SJSA1 (cell line): ENCODE results near the gene PRPH2. TPM values are rescaled to one million over a fixed set of nuclear protein-coding genes. Genes with fewer than 3 reads are reported as not detected.
A peak's percentile ranks its signal among the peaks of the same experiment; 100 is the strongest.
"Not testable (repeated sequence)": the region's sequence is repeated elsewhere in the genome, so short reads cannot be mapped to it uniquely, and the experiment has no call there.

ENCODE experiments used
- DNase-seq, 2 experiments: peaks; one replicate each; pipeline ENCODE4 v3.0.0-alpha.2; 2015 to 2020; ENCODE audit warnings: low spot score in 2 of 2, low read depth in 1 of 2
- H3K27ac ChIP-seq: fragments of 250-450 bp; sonication (Bioruptor Pico); 2 replicates; pipeline ENCODE4 v1.5.1; 2020; ENCODE audit warnings: mild to moderate bottlenecking, moderate library complexity
- H3K27me3 ChIP-seq: fragments of 250-450 bp; sonication (Bioruptor Pico); replicated peaks from 2 replicates; pipeline ENCODE4 v1.5.1; 2020; ENCODE audit warnings: mild to moderate bottlenecking, moderate library complexity
- H3K36me3 ChIP-seq: fragments of 250-450 bp; sonication (Bioruptor Pico); 2 replicates; pipeline ENCODE4 v1.5.1; 2020; ENCODE audit warnings: mild to moderate bottlenecking
- H3K4me1 ChIP-seq: fragments of 250-450 bp; sonication (Bioruptor Pico); replicated peaks from 2 replicates; pipeline ENCODE4 v1.6.1; 2021; ENCODE audit warnings: mild to moderate bottlenecking
- H3K4me3 ChIP-seq: fragments of 250-450 bp; sonication (Bioruptor Pico); 2 replicates; pipeline ENCODE4 v1.5.1; 2020; ENCODE audit warnings: mild to moderate bottlenecking
- H3K9me3 ChIP-seq: fragments of 250-450 bp; sonication (Bioruptor Pico); replicated peaks from 2 replicates; pipeline ENCODE4 v1.5.1; 2020; ENCODE audit warnings: mild to moderate bottlenecking
- total RNA-seq: library from RNA; depleted of rRNA; stranded (reverse); fragments of >200 nt; shearing (Covaris generic); gene quantifications from 2 replicates; pipeline ENCODE4 v1.2.3, GENCODE V29; 2014

Gene PRPH2
- total RNA-seq, 1 experiment from 2014 or later: not detected

GRCh38 chr6:42726485-42727086 is 4.2 kb upstream of the PRPH2 start:
- peak; percentile 69 to 76 for DNase-seq
- H3K4me3 ChIP-seq: no peak overlapping the region
- no peaks in the 10 kb centered on the region for H3K36me3 ChIP-seq
- H3K9me3 ChIP-seq: no peaks in the 10 kb centered on the region
- no peaks in the 10 kb centered on the region for H3K27me3 ChIP-seq
- H3K27ac ChIP-seq: no peak overlapping the region
- H3K4me1 ChIP-seq: no peaks in the 10 kb centered on the region

GRCh38 chr6:42726026-42726425 is 3.6 kb upstream of the PRPH2 start:
- DNase-seq: no peak
- Histone ChIP-seq H3K36me3 (no peaks in the 10 kb centered on the region), H3K27me3 (no peaks in the 10 kb centered on the region)

GRCh38 chr6:42724825-42725224 is 2.4 kb upstream of the PRPH2 start:
- Histone ChIP-seq H3K36me3 (no peaks in the 10 kb centered on the region), H3K27ac (no peak overlapping the region), H3K4me3 (no peak overlapping the region), H3K4me1 (no peaks in the 10 kb centered on the region), H3K9me3 (no peaks in the 10 kb centered on the region), H3K27me3 (no peaks in the 10 kb centered on the region)
- no peak for DNase-seq

More at GRCh38 chr6:42726026-42726425, 3.6 kb upstream of the PRPH2 start:
- Histone ChIP-seq H3K4me3 (no peak overlapping the region), H3K9me3 (no peaks in the 10 kb centered on the region), H3K4me1 (no peaks in the 10 kb centered on the region), H3K27ac (no peak overlapping the region)

- Histone ChIP-seq H3K9me3 (no peaks in the 10 kb centered on the region), H3K27me3 (no peaks in the 10 kb centered on the region), H3K4me1 (no peaks in the 10 kb centered on the region), H3K4me3 (no peak overlapping the region), H3K36me3 (no peaks in the 10 kb centered on the region), H3K27ac (no peak overlapping the region)
- DNase-seq: no peak
These were observed 1.7 kb downstream of the PRPH2 start for GRCh38 chr6:42720739-42721138.

GRCh38 chr6:42715871-42716270 is 6.5 kb downstream of the PRPH2 start:
- no peak for DNase-seq
- Histone ChIP-seq H3K27ac (no peak overlapping the region), H3K9me3 (peaks cover 9% of the 10 kb centered on the region), H3K4me3 (no peak overlapping the region), H3K36me3 (no peaks in the 10 kb centered on the region), H3K27me3 (no peaks in the 10 kb centered on the region), H3K4me1 (peaks cover 7% of the 10 kb centered on the region)

- DNase-seq: peak in 1 of 2 experiments; percentile 25
- peak overlapping the region; percentile 39; the same call in 1 of the 2 replicates for H3K27ac ChIP-seq
- peaks cover 7% of the 10 kb centered on the region for H3K4me1 ChIP-seq
- H3K36me3 ChIP-seq: no peaks in the 10 kb centered on the region
- peaks cover 9% of the 10 kb centered on the region for H3K9me3 ChIP-seq
- H3K27me3 ChIP-seq: no peaks in the 10 kb centered on the region
- H3K4me3 ChIP-seq: no peak overlapping the region
These were observed 8.2 kb downstream of the PRPH2 start for GRCh38 chr6:42714098-42714761.

GRCh38 chr6:42711930-42712329 is 10.5 kb downstream of the PRPH2 start:
- Histone ChIP-seq H3K36me3 (no peaks in the 10 kb centered on the region), H3K27ac (no peak overlapping the region), H3K9me3 (peaks cover 9% of the 10 kb centered on the region), H3K4me1 (peaks cover 7% of the 10 kb centered on the region), H3K27me3 (no peaks in the 10 kb centered on the region), H3K4me3 (no peak overlapping the region)
- no peak for DNase-seq

GRCh38 chr6:42710316-42710715 is 12.1 kb downstream of the PRPH2 start:
- Histone ChIP-seq H3K4me3 (no peak overlapping the region), H3K27me3 (no peaks in the 10 kb centered on the region), H3K27ac (no peak overlapping the region), H3K9me3 (peaks cover 9% of the 10 kb centered on the region), H3K4me1 (peaks cover 7% of the 10 kb centered on the region), H3K36me3 (no peaks in the 10 kb centered on the region)
- DNase-seq: peak in 1 of 2 experiments; percentile 15

- H3K27ac ChIP-seq: no peak overlapping the region
- no peak for DNase-seq
- H3K36me3 ChIP-seq: no peaks in the 10 kb centered on the region
- no peaks in the 10 kb centered on the region for H3K27me3 ChIP-seq
- H3K4me3 ChIP-seq: no peak overlapping the region
- peaks cover 7% of the 10 kb centered on the region for H3K4me1 ChIP-seq
- H3K9me3 ChIP-seq: peaks cover 9% of the 10 kb centered on the region
These were observed 12.5 kb downstream of the PRPH2 start for GRCh38 chr6:42709871-42710270.

GRCh38 chr6:42708096-42708495 is 14.3 kb downstream of the PRPH2 start:
- no peak for DNase-seq
- Histone ChIP-seq H3K9me3 (peaks cover 9% of the 10 kb centered on the region), H3K36me3 (no peaks in the 10 kb centered on the region), H3K4me3 (no peak overlapping the region), H3K27me3 (no peaks in the 10 kb centered on the region), H3K4me1 (no peaks in the 10 kb centered on the region), H3K27ac (no peak overlapping the region)

- DNase-seq: no peak
- Histone ChIP-seq H3K4me3 (no peak overlapping the region), H3K27ac (no peak overlapping the region), H3K27me3 (no peaks in the 10 kb centered on the region), H3K4me1 (peaks cover 1% of the 10 kb centered on the region), H3K9me3 (peaks cover 9% of the 10 kb centered on the region), H3K36me3 (no peaks in the 10 kb centered on the region)
These were observed 14.8 kb downstream of the PRPH2 start for GRCh38 chr6:42707595-42707994.

- no peak for DNase-seq
- Histone ChIP-seq H3K27ac (no peak overlapping the region), H3K4me3 (no peak overlapping the region), H3K36me3 (no peaks in the 10 kb centered on the region), H3K4me1 (peaks cover 9% of the 10 kb centered on the region), H3K27me3 (no peaks in the 10 kb centered on the region), H3K9me3 (no peaks in the 10 kb centered on the region)
These were observed 17.4 kb downstream of the PRPH2 start for GRCh38 chr6:42704937-42705374.

- Histone ChIP-seq H3K36me3 (no peaks in the 10 kb centered on the region), H3K9me3 (no peaks in the 10 kb centered on the region), H3K4me1 (peaks cover 9% of the 10 kb centered on the region), H3K27me3 (no peaks in the 10 kb centered on the region), H3K4me3 (no peak overlapping the region), H3K27ac (no peak overlapping the region)
- no peak for DNase-seq
These were observed 18.0 kb downstream of the PRPH2 start for GRCh38 chr6:42704251-42704936.

GRCh38 chr6:42702786-42703185 is 19.6 kb downstream of the PRPH2 start:
- not testable (repeated sequence) for DNase-seq, H3K4me3 ChIP-seq, H3K4me1 ChIP-seq, H3K36me3 ChIP-seq, H3K27me3 ChIP-seq, H3K27ac ChIP-seq, H3K9me3 ChIP-seq
